Fibroblast of lung (primary cell): Measurements from ENCODE around the gene OLFM3.

Experiments
- EZH2 ChIP-seq: IDR thresholded peaks from 2 replicates; pipeline ENCODE4 v1.5.1; 2012; ENCODE audit warnings: low read length, control low read depth, mild to moderate bottlenecking; ENCODE audit errors: missing control alignments
- TF ChIP-seq, protein P1 (sequence below), 2 donors: IDR thresholded peaks in 1 of 2; conservative IDR thresholded peaks in 1 of 2; 1 replicate in 1 of 2; 2 replicates in 1 of 2; pipeline ENCODE4 v1.5.1; 2011 to 2012; ENCODE audit warnings: low read length in 2 of 2, control low read depth in 1 of 2, inconsistent platforms in 1 of 2, low read depth in 1 of 2, mild to moderate bottlenecking in 1 of 2

DNA sequence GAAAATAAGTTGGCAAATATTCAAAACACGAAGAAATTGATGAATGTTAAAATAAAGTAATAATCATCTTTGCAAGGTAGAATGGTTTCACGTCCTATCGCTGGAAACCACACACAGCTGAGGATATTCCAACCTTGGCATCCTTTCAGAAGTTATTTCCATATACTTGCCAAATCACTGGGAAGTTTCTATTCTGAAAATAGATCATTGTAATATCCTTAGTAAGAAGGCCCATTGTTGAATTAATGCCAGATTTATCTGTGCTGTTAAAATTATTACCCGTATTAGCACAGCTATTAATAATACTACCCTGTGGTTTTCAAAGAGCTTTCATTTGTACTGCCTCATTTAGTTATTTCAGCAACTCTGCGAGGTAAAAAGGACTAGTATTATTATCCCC is 81.1 kb downstream of the OLFM3 start:
- TF ChIP-seq, protein P1, sequence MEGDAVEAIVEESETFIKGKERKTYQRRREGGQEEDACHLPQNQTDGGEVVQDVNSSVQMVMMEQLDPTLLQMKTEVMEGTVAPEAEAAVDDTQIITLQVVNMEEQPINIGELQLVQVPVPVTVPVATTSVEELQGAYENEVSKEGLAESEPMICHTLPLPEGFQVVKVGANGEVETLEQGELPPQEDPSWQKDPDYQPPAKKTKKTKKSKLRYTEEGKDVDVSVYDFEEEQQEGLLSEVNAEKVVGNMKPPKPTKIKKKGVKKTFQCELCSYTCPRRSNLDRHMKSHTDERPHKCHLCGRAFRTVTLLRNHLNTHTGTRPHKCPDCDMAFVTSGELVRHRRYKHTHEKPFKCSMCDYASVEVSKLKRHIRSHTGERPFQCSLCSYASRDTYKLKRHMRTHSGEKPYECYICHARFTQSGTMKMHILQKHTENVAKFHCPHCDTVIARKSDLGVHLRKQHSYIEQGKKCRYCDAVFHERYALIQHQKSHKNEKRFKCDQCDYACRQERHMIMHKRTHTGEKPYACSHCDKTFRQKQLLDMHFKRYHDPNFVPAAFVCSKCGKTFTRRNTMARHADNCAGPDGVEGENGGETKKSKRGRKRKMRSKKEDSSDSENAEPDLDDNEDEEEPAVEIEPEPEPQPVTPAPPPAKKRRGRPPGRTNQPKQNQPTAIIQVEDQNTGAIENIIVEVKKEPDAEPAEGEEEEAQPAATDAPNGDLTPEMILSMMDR (conservative IDR thresholded peaks at IDR 0.05 in 1 of 2, IDR thresholded peaks at IDR 0.05 in 1 of 2; ENCODE audit: low read depth in 1 of 2, low read length in 2 of 2), result no peak
- no peak for TF ChIP-seq EZH2
